Neural crest cell (in vitro differentiated cells): ENCODE measurements around the gene DNASE1L3. TPM values are rescaled to one million over a fixed set of nuclear protein-coding genes. Genes with fewer than 3 reads are reported as not detected.
"Not testable (repeated sequence)": the region's sequence is repeated elsewhere in the genome, so short reads cannot be mapped to it uniquely, and the experiment has no call there.

Experiments
- DNase-seq: peaks from one replicate; pipeline ENCODE4 v3.0.0; 2021; ENCODE audit warnings: low read depth, mixed read lengths, low spot score
- H3K27ac Mint-ChIP-seq: one replicate; pipeline ENCODE4 v1.8.0; 2021; ENCODE audit warnings: mild to moderate bottlenecking, mixed read lengths; ENCODE audit not compliant: unreplicated experiment
- H3K27me3 Mint-ChIP-seq: 2 replicates; pipeline ENCODE4 v1.8.0; 2021; ENCODE audit warnings: low read depth, mild to moderate bottlenecking, mixed read lengths
- H3K36me3 Mint-ChIP-seq: 2 replicates; pipeline ENCODE4 v1.8.0; 2021; ENCODE audit warnings: low read depth, mild to moderate bottlenecking, mixed read lengths
- H3K4me1 Mint-ChIP-seq: 2 replicates; pipeline ENCODE4 v1.8.0; 2021; ENCODE audit warnings: mixed read lengths
- H3K4me3 Mint-ChIP-seq: one replicate; pipeline ENCODE4 v1.8.0; 2021; ENCODE audit warnings: mild to moderate bottlenecking, mixed read lengths
- H3K9me3 Mint-ChIP-seq: 2 replicates; pipeline ENCODE4 v1.8.0; 2021; ENCODE audit warnings: mixed read lengths
- CTCF ChIP-seq: fragments of 200-600 bp; sonication (generic); conservative IDR thresholded peaks from 2 replicates; pipeline ENCODE4 v1.5.0; 2021; ENCODE audit warnings: antibody characterized with exemption, mild to moderate bottlenecking
- total RNA-seq: library from RNA; stranded (reverse); gene quantifications from 2 replicates; pipeline ENCODE4 v1.2.1, GENCODE V29; 2021

Gene DNASE1L3
- total RNA-seq, 1 donor from 2014 or later: not detected

GRCh38 chr3:58243976-58244585 is 33.3 kb upstream of the DNASE1L3 start:
- Mint-ChIP-seq H3K4me3 (no peak overlapping the region), H3K36me3 (no peaks in the 10 kb centered on the region), H3K27me3 (peaks cover 10% of the 10 kb centered on the region), H3K4me1 (no peaks in the 10 kb centered on the region), H3K9me3 (no peaks in the 10 kb centered on the region), H3K27ac (no peak overlapping the region)
- no peak for DNase-seq
- TF ChIP-seq CTCF: no peak

- H3K4me3 Mint-ChIP-seq, H3K36me3 Mint-ChIP-seq, DNase-seq, H3K9me3 Mint-ChIP-seq, H3K4me1 Mint-ChIP-seq, H3K27ac Mint-ChIP-seq: not testable (repeated sequence)
- H3K27me3 Mint-ChIP-seq: peaks cover 20% of the 10 kb centered on the region
Observed at GRCh38 chr3:58242860-58243259, 32.1 kb upstream of the DNASE1L3 start.

- DNase-seq: no peak
- Mint-ChIP-seq H3K36me3 (no peaks in the 10 kb centered on the region), H3K27me3 (peaks cover 20% of the 10 kb centered on the region), H3K27ac (no peak overlapping the region), H3K9me3 (no peaks in the 10 kb centered on the region), H3K4me3 (peak overlapping the region; percentile 8), H3K4me1 (peaks cover 7% of the 10 kb centered on the region)
- no peak for TF ChIP-seq CTCF
Observed at GRCh38 chr3:58242340-58242739, 31.6 kb upstream of the DNASE1L3 start.

- H3K36me3 Mint-ChIP-seq: no peaks in the 10 kb centered on the region
- peaks cover 27% of the 10 kb centered on the region for H3K27me3 Mint-ChIP-seq
- DNase-seq: no peak
- peak overlapping the region; percentile 63 for H3K4me3 Mint-ChIP-seq
- no peak for TF ChIP-seq CTCF
- peaks cover 7% of the 10 kb centered on the region for H3K4me1 Mint-ChIP-seq
- H3K9me3 Mint-ChIP-seq: no peaks in the 10 kb centered on the region
- no peak overlapping the region for H3K27ac Mint-ChIP-seq
Observed at GRCh38 chr3:58241306-58242044, 30.7 kb upstream of the DNASE1L3 start.

- Mint-ChIP-seq H3K36me3 (no peaks in the 10 kb centered on the region), H3K9me3 (no peaks in the 10 kb centered on the region), H3K4me1 (peaks cover 7% of the 10 kb centered on the region), H3K27me3 (peaks cover 50% of the 10 kb centered on the region), H3K27ac (no peak overlapping the region), H3K4me3 (peak overlapping the region; percentile 90)
- DNase-seq: no peak
- no peak for TF ChIP-seq CTCF
Observed at GRCh38 chr3:58238830-58239229, 28.1 kb upstream of the DNASE1L3 start.
